Neuronal stem cell (in vitro differentiated cells): ENCODE results near the gene MICAL1.

Source experiments
- DNase-seq: peaks from one replicate; pipeline ENCODE4 v3.0.0-alpha.2; 2013; ENCODE audit warnings: low spot score
- H2AFZ ChIP-seq: one replicate; pipeline ENCODE4 v1.6.1; 2013; ENCODE audit warnings: mild to moderate bottlenecking, low read length, inconsistent platforms
- H2AK5ac ChIP-seq: 2 replicates; pipeline ENCODE4 v1.6.1; 2013; ENCODE audit warnings: low read depth, mild to moderate bottlenecking, inconsistent platforms, low read length, moderate library complexity, mixed read lengths
- H2BK120ac ChIP-seq: 2 replicates; pipeline ENCODE4 v1.6.1; 2013; ENCODE audit warnings: low read depth, mild to moderate bottlenecking, inconsistent platforms, low read length, moderate library complexity, mixed read lengths
- H2BK12ac ChIP-seq: one replicate; pipeline ENCODE4 v1.6.1; 2013; ENCODE audit warnings: low read length, inconsistent platforms
- H2BK15ac ChIP-seq: 2 replicates; pipeline ENCODE4 v1.6.1; 2013; ENCODE audit warnings: mild to moderate bottlenecking, low read length, inconsistent platforms, mixed read lengths
- H2BK5ac ChIP-seq: one replicate; pipeline ENCODE4 v1.6.1; 2013; ENCODE audit warnings: inconsistent platforms, mild to moderate bottlenecking, low read length, moderate library complexity
- H3K14ac ChIP-seq: one replicate; pipeline ENCODE4 v1.6.1; 2013; ENCODE audit warnings: low read length, inconsistent platforms
- H3K18ac ChIP-seq: 2 replicates; pipeline ENCODE4 v1.6.1; 2013; ENCODE audit warnings: low read length, inconsistent platforms
- H3K23ac ChIP-seq: 2 replicates; pipeline ENCODE4 v1.6.1; 2013; ENCODE audit warnings: low read depth, mild to moderate bottlenecking, mixed read lengths, low read length, inconsistent platforms; ENCODE audit not compliant: poor library complexity
- H3K27ac ChIP-seq: replicated peaks from 3 replicates; pipeline ENCODE4 v1.5.1; 2013; ENCODE audit warnings: low read length, inconsistent platforms
- H3K27me3 ChIP-seq, 3 experiments: 2 replicates each; pipeline ENCODE4 v1.6.1; 2013; ENCODE audit warnings: low read length in 3 of 3, mild to moderate bottlenecking in 2 of 3, inconsistent platforms in 1 of 3, low read depth in 1 of 3, mixed read lengths in 1 of 3, moderate library complexity in 1 of 3; ENCODE audit not compliant: control insufficient read depth in 3 of 3, insufficient read depth in 3 of 3
- H3K36me3 ChIP-seq, 2 donors: replicated peaks in 1 of 2; 2 replicates each; pipeline ENCODE4 v1.6.1; 2013; ENCODE audit warnings: low read length in 2 of 2; ENCODE audit not compliant: control insufficient read depth in 2 of 2, insufficient read depth in 2 of 2
- H3K4ac ChIP-seq: 2 replicates; pipeline ENCODE4 v1.6.1; 2013; ENCODE audit warnings: inconsistent platforms, mild to moderate bottlenecking, low read length, moderate library complexity
- H3K4me1 ChIP-seq, 2 donors: 1 replicate in 1 of 2; 2 replicates in 1 of 2; pipeline ENCODE4 v1.6.1; 2013; ENCODE audit warnings: low read length in 2 of 2, low read depth in 1 of 2; ENCODE audit not compliant: control insufficient read depth in 2 of 2, insufficient read depth in 1 of 2
- H3K4me2 ChIP-seq: one replicate; pipeline ENCODE4 v1.6.1; 2013; ENCODE audit warnings: mild to moderate bottlenecking, low read length, inconsistent platforms; ENCODE audit not compliant: insufficient read depth, poor library complexity, severe bottlenecking
- H3K4me3 ChIP-seq, 2 donors: 2 replicates each; pipeline ENCODE4 v1.5.1; 2013; ENCODE audit warnings: low read length in 2 of 2, mild to moderate bottlenecking in 2 of 2, inconsistent platforms in 1 of 2, moderate library complexity in 1 of 2
- H3K79me1 ChIP-seq: one replicate; pipeline ENCODE4 v1.6.1; 2013; ENCODE audit warnings: low read depth, mild to moderate bottlenecking, inconsistent platforms, low read length, moderate library complexity
- H3K9ac ChIP-seq: one replicate; pipeline ENCODE4 v1.6.1; 2013; ENCODE audit warnings: mild to moderate bottlenecking, low read depth, low read length, inconsistent platforms; ENCODE audit not compliant: poor library complexity
- H3K9me3 ChIP-seq, 2 donors: replicated peaks in 1 of 2; 2 replicates each; pipeline versions ENCODE3 to v1.6.1; 2013; ENCODE audit warnings: low read length in 2 of 2, mild to moderate bottlenecking in 2 of 2, inconsistent platforms in 1 of 2, low read depth in 1 of 2, mixed read lengths in 1 of 2, moderate library complexity in 1 of 2; ENCODE audit not compliant: control insufficient read depth in 2 of 2, insufficient read depth in 1 of 2
- H4K8ac ChIP-seq: one replicate; pipeline ENCODE4 v1.6.1; 2013; ENCODE audit warnings: low read depth, mild to moderate bottlenecking, inconsistent platforms, low read length, moderate library complexity
- H4K91ac ChIP-seq: one replicate; pipeline ENCODE4 v1.6.1; 2013; ENCODE audit warnings: low read length, low read depth, mild to moderate bottlenecking, inconsistent platforms; ENCODE audit not compliant: poor library complexity
- WGBS, 2 donors: extraction: QIAGEN DNeasy Blood & Tissue Kit; methylation state at CpG; one replicate each; pipeline ENCODE4 v1.1.7; 2013; ENCODE audit warnings: missing lambda C conversion rate in 2 of 2, mixed read lengths in 1 of 2; ENCODE audit not compliant: insufficient read length in 2 of 2, insufficient replicate concordance in 1 of 2; ENCODE audit errors: extremely low coverage in 2 of 2; 5-methylcytosine and 5-hydroxymethylcytosine counted together

Gene MICAL1

GRCh38 chr6:109442393-109442924 is 13.1 kb downstream of the MICAL1 start:
- Histone ChIP-seq H3K14ac (no peak overlapping the region), H3K27ac (no peak overlapping the region), H3K36me3 (peaks cover 41 to 50% of the 10 kb centered on the region in 2 donors), H3K18ac (no peak overlapping the region), H3K9me3 (no peaks in the 10 kb centered on the region), H3K4me1 (peaks cover 9 to 10% of the 10 kb centered on the region in 2 donors), H3K27me3 (no peaks in the 10 kb centered on the region), H2BK5ac (peak overlapping the region; percentile 49), H3K9ac (peak overlapping the region; percentile 13), H2AFZ (no peak overlapping the region), H3K4ac (no peak overlapping the region), H3K4me2 (no peak overlapping the region), H3K4me3 (no peak overlapping the region), H3K79me1 (peaks cover 3% of the 10 kb centered on the region), H3K23ac (no peak overlapping the region), H2BK120ac (peak overlapping the region; percentile 27), H4K91ac (no peak overlapping the region), H2BK12ac (no peak overlapping the region), H2AK5ac (no peak overlapping the region), H4K8ac (no peak overlapping the region), H2BK15ac (no peak overlapping the region)
- WGBS, 2 donors, result no CpG with 5 or more reads among the region's 6 CpGs
- DNase-seq, result no peak

- peak overlapping the region; percentile 65 for H3K27ac ChIP-seq
- H3K27me3 ChIP-seq, result no peaks in the 10 kb centered on the region
- peak overlapping the region; percentile 10 for H4K8ac ChIP-seq
- H3K9me3 ChIP-seq, result no peaks in the 10 kb centered on the region
- peaks cover 9 to 10% of the 10 kb centered on the region in 2 donors for H3K4me1 ChIP-seq
- DNase-seq, result peak; percentile 42
- H2AFZ ChIP-seq, result peak overlapping the region; percentile 99
- H2BK5ac ChIP-seq, result peak overlapping the region; percentile 83
- no peak overlapping the region for H4K91ac ChIP-seq
- peaks cover 32 to 40% of the 10 kb centered on the region in 2 donors for H3K36me3 ChIP-seq
- H3K79me1 ChIP-seq, result peaks cover 3% of the 10 kb centered on the region
- H3K4ac ChIP-seq, result no peak overlapping the region
- H3K14ac ChIP-seq, result peak overlapping the region; percentile 91
- H2BK15ac ChIP-seq, result peak overlapping the region; percentile 99
- H2BK120ac ChIP-seq, result peak overlapping the region; percentile 21
- H2AK5ac ChIP-seq, result peak overlapping the region; percentile 18
- H3K4me2 ChIP-seq, result peak overlapping the region; percentile 90
- H3K23ac ChIP-seq, result peak overlapping the region; percentile 94
- H2BK12ac ChIP-seq, result no peak overlapping the region
- H3K4me3 ChIP-seq, result peak overlapping the region; percentile 88 to 93
- peak overlapping the region; percentile 99 for H3K18ac ChIP-seq
- WGBS, 2 donors, result no CpG with 5 or more reads among the region's 31 CpGs
- peak overlapping the region; percentile 96 for H3K9ac ChIP-seq
Measured at GRCh38 chr6:109441069-109441816, 14.3 kb downstream of the MICAL1 start.

DNA sequence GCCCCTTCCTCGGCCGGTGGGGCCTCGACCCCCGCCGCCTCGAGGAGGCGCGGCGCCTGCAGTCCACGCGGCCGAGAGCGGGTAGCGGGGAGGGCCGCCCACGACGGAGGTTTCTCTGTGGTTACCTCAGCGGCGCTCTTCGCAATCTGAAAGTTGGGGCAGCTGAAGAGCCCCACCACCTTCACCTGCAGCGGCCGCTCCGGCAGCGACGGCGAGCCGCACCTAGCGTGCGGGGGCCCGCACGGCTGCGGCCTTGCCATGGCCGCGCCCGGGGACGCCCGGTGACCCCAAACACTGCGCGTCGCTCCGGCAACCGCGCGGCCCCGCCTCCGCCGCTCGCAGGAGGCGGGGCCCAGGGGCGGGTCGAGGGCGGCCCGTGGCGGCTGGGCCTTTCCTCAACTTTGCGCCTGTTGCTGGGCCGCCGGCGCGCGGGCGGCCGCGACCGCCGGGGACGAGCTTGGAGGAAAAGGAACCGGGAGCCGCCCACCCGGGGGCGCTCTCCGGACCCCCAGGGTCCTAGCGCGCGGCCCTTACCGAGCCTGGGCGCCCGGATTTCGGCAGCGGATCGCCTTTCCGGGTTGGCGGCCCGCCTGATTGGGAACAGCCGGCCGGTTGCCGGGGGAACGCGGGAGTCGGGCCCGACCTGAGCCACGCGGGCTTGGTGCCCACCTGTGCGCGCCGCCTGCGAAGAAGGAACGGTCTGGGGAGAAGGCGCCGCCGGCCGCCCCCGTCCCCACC is 15.1 kb downstream of the MICAL1 start, which contains the start of the genes PPIL6 and SMPD2:
Gene PPIL6, minus strand, starts transcription at position 298 of the 738 bp plus-strand sequence. Its CDS starts 38 bp downstream, at position 260.
Gene SMPD2, plus strand, starts transcription at position 394 of the 738 bp plus-strand sequence. CDS start 398 bp downstream, outside the sequence.
- H3K36me3 ChIP-seq, result peaks cover 29 to 33% of the 10 kb centered on the region in 2 donors
- no CpG with 5 or more reads among the region's 102 CpGs for WGBS, 2 donors
- no peak within 1 kb of the TSS for H4K91ac ChIP-seq
- H2BK120ac ChIP-seq, result peak within 1 kb of the TSS; percentile 21
- H2BK15ac ChIP-seq, result peak within 1 kb of the TSS; percentile 99
- H4K8ac ChIP-seq, result peak within 1 kb of the TSS; percentile 10
- H3K27ac ChIP-seq, result peak within 1 kb of the TSS; percentile 69
- H2BK5ac ChIP-seq, result peak within 1 kb of the TSS; percentile 83
- peaks cover 9 to 10% of the 10 kb centered on the region in 2 donors for H3K4me1 ChIP-seq
- peak; percentile 94 for DNase-seq
- peaks cover 3% of the 10 kb centered on the region for H3K79me1 ChIP-seq
- peak within 1 kb of the TSS; percentile 18 for H2AK5ac ChIP-seq
- H2AFZ ChIP-seq, result peak within 1 kb of the TSS; percentile 99
- no peaks in the 10 kb centered on the region for H3K27me3 ChIP-seq
- H3K23ac ChIP-seq, result peak within 1 kb of the TSS; percentile 94
- H3K4ac ChIP-seq, result no peak within 1 kb of the TSS
- H3K9ac ChIP-seq, result peak within 1 kb of the TSS; percentile 96
- peak within 1 kb of the TSS; percentile 90 for H3K4me2 ChIP-seq
- H3K9me3 ChIP-seq, result no peaks in the 10 kb centered on the region
- peak within 1 kb of the TSS; percentile 22 for H2BK12ac ChIP-seq
- H3K4me3 ChIP-seq, result peak within 1 kb of the TSS; percentile 88 to 93
- H3K14ac ChIP-seq, result peak within 1 kb of the TSS; percentile 91
- peak within 1 kb of the TSS; percentile 99 for H3K18ac ChIP-seq
